SU-DHL-6 (cell line): ENCODE results near the gene HNF1B.

Source experiments
- CTCF ChIP-seq: fragments of 200-600 bp; sonication (generic); IDR thresholded peaks from one replicate; pipeline ENCODE4 v1.5.1; 2017; ENCODE audit warnings: antibody characterized with exemption, mild to moderate bottlenecking, low read length, moderate library complexity; ENCODE audit not compliant: insufficient read depth, poor library complexity, severe bottlenecking
- EZH2phosphoT487 ChIP-seq: fragments of 200-600 bp; sonication (generic), shearing (Covaris generic); conservative IDR thresholded peaks from 2 replicates; pipeline ENCODE4 v1.6.1; 2018; ENCODE audit warnings: mild to moderate bottlenecking, antibody characterized with exemption, low read length, moderate library complexity, mixed read lengths

- no peak for TF ChIP-seq CTCF
- no peak for TF ChIP-seq EZH2phosphoT487
These were observed 44.0 kb downstream of the HNF1B start for GRCh38 chr17:37700881-37701280.
